ENCODE results near the gene SLC34A3. TPM values are rescaled to one million over a fixed set of nuclear protein-coding genes. Genes with fewer than 3 reads are reported as not detected.

The SLC34A3 gene
- polyA plus RNA-seq, 2 of the 4 experiments (the other 2 are of a cell fraction) = 0.05 TPM; not detected in 1

DNA sequence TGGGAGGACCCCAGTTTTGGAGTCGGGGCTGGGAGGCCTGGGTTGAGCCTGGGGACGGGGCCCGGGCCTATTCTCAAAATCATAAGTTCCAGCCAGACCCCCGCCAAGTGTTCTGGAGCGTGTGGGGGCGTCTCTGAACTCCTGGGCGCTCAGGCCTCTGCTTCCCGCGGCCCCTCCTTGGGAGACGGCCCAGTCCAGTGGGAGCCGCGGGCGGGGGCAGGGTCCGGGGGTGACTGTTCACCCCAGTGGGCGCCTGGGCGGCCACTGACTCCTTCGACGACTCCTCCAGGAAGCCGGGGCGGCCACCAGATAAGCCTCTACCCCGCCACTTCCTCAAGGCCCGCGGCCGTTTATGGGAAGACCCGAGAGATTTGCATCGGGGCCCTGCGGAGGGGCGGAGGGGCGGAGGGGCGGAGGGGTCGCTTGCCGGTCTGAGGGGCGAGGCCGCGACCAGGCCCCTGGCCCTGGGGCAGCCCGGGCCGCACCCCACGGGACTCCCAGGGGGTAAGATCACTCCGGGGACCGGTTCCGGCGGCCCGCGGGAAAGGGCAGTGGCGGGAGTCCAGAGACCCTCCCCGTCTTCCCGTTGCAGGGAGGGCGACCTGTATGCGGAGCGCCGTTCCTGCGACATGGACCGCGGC is 47.5 kb downstream of the SLC34A3 start:
- H3K4me2 ChIP-seq = peak overlapping the region; percentile 97
- CTCF ChIA-PET = interaction anchor here (0.7 to 2.8 kb wide), 16 partner anchors 9 to 280 kb away, joined by 3 to 16 read pairs (median 4); partner anchors contain the start of genes EXD3, NOXA1, NRARP and RNF224
- TF ChIP-seq, protein P1, sequence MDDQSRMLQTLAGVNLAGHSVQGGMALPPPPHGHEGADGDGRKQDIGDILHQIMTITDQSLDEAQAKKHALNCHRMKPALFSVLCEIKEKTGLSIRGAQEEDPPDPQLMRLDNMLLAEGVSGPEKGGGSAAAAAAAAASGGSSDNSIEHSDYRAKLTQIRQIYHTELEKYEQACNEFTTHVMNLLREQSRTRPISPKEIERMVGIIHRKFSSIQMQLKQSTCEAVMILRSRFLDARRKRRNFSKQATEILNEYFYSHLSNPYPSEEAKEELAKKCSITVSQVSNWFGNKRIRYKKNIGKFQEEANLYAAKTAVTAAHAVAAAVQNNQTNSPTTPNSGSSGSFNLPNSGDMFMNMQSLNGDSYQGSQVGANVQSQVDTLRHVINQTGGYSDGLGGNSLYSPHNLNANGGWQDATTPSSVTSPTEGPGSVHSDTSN (IDR thresholded peaks at IDR 0.05) = no peak
- TF ChIP-seq CHD2 (IDR thresholded peaks at IDR 0.05; ENCODE audit: low read length, partially characterized antibody) (no peak), CBX2 (IDR thresholded peaks at IDR 0.05; ENCODE audit: borderline replicate concordance, low read depth) (no peak), GATA3 (IDR thresholded peaks at IDR 0.05; ENCODE audit: borderline replicate concordance) (no peak), EHF (CRISPR knock-in tag; IDR thresholded peaks at IDR 0.05) (no peak), ZFP36 (IDR thresholded peaks at IDR 0.05; ENCODE audit: borderline replicate concordance, partially characterized antibody) (no peak), RNF2 (IDR thresholded peaks at IDR 0.05; ENCODE audit: borderline replicate concordance, low read depth) (no peak), ZNF302 (CRISPR knock-in tag; IDR thresholded peaks at IDR 0.05) (no peak), SREBF2 (IDR thresholded peaks at IDR 0.05) (no peak), MAZ (IDR thresholded peaks at IDR 0.05; ENCODE audit: borderline replicate concordance, low read depth, low read length) (no peak), FOXS1 (CRISPR knock-in tag; IDR thresholded peaks at IDR 0.05) (no peak), ESRRA (IDR thresholded peaks at IDR 0.05; ENCODE audit: borderline replicate concordance, low read length) (no peak), POLR2A (IDR thresholded peaks at IDR 0.05; ENCODE audit: low read length) (no peak), RAD21 (conservative IDR thresholded peaks at IDR 0.05 in 1 of 2, IDR thresholded peaks at IDR 0.05 in 1 of 2) (no peak)
- TF ChIP-seq, protein P2, sequence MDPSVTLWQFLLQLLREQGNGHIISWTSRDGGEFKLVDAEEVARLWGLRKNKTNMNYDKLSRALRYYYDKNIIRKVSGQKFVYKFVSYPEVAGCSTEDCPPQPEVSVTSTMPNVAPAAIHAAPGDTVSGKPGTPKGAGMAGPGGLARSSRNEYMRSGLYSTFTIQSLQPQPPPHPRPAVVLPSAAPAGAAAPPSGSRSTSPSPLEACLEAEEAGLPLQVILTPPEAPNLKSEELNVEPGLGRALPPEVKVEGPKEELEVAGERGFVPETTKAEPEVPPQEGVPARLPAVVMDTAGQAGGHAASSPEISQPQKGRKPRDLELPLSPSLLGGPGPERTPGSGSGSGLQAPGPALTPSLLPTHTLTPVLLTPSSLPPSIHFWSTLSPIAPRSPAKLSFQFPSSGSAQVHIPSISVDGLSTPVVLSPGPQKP (IDR thresholded peaks at IDR 0.05; ENCODE audit: low read depth, low read length) = no peak
- TF ChIP-seq, protein P3, sequence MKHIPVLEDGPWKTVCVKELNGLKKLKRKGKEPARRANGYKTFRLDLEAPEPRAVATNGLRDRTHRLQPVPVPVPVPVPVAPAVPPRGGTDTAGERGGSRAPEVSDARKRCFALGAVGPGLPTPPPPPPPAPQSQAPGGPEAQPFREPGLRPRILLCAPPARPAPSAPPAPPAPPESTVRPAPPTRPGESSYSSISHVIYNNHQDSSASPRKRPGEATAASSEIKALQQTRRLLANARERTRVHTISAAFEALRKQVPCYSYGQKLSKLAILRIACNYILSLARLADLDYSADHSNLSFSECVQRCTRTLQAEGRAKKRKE (CRISPR knock-in tag; IDR thresholded peaks at IDR 0.05; ENCODE audit: low read depth) = no peak
- TF ChIP-seq, protein P4, sequence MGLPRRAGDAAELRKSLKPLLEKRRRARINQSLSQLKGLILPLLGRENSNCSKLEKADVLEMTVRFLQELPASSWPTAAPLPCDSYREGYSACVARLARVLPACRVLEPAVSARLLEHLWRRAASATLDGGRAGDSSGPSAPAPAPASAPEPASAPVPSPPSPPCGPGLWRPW (IDR thresholded peaks at IDR 0.05) = no peak
- TF ChIP-seq, protein P5, sequence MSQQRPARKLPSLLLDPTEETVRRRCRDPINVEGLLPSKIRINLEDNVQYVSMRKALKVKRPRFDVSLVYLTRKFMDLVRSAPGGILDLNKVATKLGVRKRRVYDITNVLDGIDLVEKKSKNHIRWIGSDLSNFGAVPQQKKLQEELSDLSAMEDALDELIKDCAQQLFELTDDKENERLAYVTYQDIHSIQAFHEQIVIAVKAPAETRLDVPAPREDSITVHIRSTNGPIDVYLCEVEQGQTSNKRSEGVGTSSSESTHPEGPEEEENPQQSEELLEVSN (IDR thresholded peaks at IDR 0.05; ENCODE audit: borderline replicate concordance, low read depth) = no peak
- ATAC-seq (peak in 1 of 2 experiments; percentile 1; a peak in 3 of 6 replicates), FAIRE-seq (no peak), DNase-seq (ENCODE audit: low read depth in 1 of 2, low spot score in 1 of 2) (no peak)
- peak overlapping the region; percentile 72 for H3K4me3 ChIP-seq
- peaks cover 35% of the 10 kb centered on the region for H3K4me1 ChIP-seq
- no peaks in the 10 kb centered on the region for H3K9me3 ChIP-seq
- WGBS (ENCODE audit: missing lambda C conversion rate) = 46% methylated on average over 27 of the region's 54 CpGs
- H3K27ac ChIP-seq = peak overlapping the region; percentile 94 to 96
- POLR2A ChIA-PET = interaction anchor here (1.4 to 2.2 kb wide), 3 partner anchors 23 to 181 kb away, joined by 4 to 29 read pairs (median 13); partner anchors contain the start of genes NRARP and TUBB4B

DNA sequence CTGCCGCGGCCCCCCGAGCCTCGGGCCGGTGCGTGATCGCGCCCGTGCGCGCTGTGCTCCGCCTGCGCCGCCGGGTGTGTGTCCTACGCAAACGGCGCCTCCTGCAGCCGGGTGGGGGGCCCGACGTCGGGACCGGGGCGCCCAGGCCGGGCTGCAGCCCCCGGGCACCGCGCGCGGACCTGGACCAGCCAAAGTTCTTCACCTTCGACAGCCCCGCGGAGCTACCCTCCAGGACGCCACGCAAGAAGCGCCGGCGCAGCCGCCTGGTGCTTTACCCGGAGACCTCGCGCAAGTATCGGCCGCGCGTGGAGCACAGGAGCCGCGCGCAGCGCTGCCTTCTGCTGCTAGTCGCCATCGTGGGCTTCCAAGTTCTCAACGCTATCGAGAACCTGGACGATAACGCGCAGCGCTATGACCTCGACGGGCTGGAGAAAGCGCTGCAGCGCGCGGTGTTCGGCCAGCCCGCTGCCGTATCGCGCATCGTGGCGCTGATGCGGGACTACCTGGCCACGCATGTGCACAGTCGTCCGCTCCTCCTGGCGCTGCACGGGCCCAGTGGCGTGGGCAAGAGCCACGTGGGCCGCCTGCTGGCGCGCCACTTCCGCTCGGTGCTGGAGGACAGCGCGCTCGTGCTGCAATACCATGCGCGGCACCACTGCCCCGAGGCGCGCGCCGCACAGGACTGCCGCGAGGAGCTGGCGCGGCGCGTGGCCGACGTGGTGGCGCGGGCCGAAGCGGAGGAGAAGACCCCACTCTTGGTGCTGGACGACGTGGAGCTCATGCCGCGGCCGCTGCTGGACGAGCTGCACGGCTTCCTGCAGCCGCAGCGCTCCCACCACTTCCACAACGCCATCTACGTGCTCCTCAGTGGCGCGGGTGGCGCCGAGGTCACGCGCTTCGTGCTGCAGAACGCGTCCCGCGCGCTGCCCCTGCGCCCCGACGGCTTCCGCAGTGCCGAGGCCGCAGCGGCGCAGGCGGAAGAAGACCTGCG is 48.3 kb downstream of the SLC34A3 start:
- ChIA-PET CTCF (interaction anchor here (1.0 to 2.5 kb wide), 7 partner anchors 11 to 274 kb away, joined by 3 to 9 read pairs (median 3); partner anchors contain the start of gene NRARP), POLR2A (interaction anchor here (1.4 kb wide), 1 partner anchor 38 kb away, joined by 4 read pairs; the partner anchor contains the start of gene TUBB4B)
- DNase-seq (ENCODE audit: low read depth in 1 of 2, low spot score in 1 of 2) (no peak), ATAC-seq (no peak), FAIRE-seq (no peak)
- H3K9me3 ChIP-seq = no peaks in the 10 kb centered on the region
- peak overlapping the region; percentile 72 for H3K4me3 ChIP-seq
- H3K4me2 ChIP-seq = peak overlapping the region; percentile 97
- peak overlapping the region; percentile 94 to 96; a peak in 5 of 6 replicates for H3K27ac ChIP-seq
- peaks cover 35% of the 10 kb centered on the region for H3K4me1 ChIP-seq
- 96% methylated on average over 138 of the region's 139 CpGs for WGBS (ENCODE audit: missing lambda C conversion rate)
- TF ChIP-seq, protein P2 (IDR thresholded peaks at IDR 0.05; ENCODE audit: low read depth, low read length) = no peak
- TF ChIP-seq EHMT2 (IDR thresholded peaks at IDR 0.05; ENCODE audit: low read depth) = no peak
- TF ChIP-seq, protein P4 (IDR thresholded peaks at IDR 0.05) = no peak
- TF ChIP-seq FOSB (CRISPR knock-in tag; IDR thresholded peaks at IDR 0.05) = no peak
- no peak for TF ChIP-seq HOXA7 (CRISPR knock-in tag; IDR thresholded peaks at IDR 0.05)
- TF ChIP-seq, protein P3 (CRISPR knock-in tag; IDR thresholded peaks at IDR 0.05; ENCODE audit: low read depth) = no peak
- TF ChIP-seq KDM5A (IDR thresholded peaks at IDR 0.05) = no peak
- TF ChIP-seq, protein P6, sequence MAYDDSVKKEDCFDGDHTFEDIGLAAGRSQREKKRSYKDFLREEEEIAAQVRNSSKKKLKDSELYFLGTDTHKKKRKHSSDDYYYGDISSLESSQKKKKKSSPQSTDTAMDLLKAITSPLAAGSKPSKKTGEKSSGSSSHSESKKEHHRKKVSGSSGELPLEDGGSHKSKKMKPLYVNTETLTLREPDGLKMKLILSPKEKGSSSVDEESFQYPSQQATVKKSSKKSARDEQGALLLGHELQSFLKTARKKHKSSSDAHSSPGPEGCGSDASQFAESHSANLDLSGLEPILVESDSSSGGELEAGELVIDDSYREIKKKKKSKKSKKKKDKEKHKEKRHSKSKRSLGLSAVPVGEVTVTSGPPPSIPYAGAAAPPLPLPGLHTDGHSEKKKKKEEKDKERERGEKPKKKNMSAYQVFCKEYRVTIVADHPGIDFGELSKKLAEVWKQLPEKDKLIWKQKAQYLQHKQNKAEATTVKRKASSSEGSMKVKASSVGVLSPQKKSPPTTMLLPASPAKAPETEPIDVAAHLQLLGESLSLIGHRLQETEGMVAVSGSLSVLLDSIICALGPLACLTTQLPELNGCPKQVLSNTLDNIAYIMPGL (CRISPR knock-in tag; IDR thresholded peaks at IDR 0.05; ENCODE audit: borderline replicate concordance) = no peak
- TF ChIP-seq RAD21 (conservative IDR thresholded peaks at IDR 0.05 in 1 of 2, IDR thresholded peaks at IDR 0.05 in 1 of 2) = no peak
